K562 (cell line): ENCODE results near the gene IARS1.

Experiments used
- CEBPB ChIP-seq: fragments of 450-650 bp; IDR thresholded peaks from 2 replicates; pipeline ENCODE4 v1.6.1; 2016; ENCODE audit warnings: missing genetic modification characterization, missing compliant biosample characterization
- DACH1 ChIP-seq: fragments of 450-650 bp; IDR thresholded peaks from 2 replicates; pipeline ENCODE4 v1.6.1; 2018; ENCODE audit not compliant: partially characterized antibody
- EZH2 ChIP-seq: IDR thresholded peaks from 2 replicates; pipeline ENCODE4 v1.6.1; 2012; ENCODE audit warnings: low read depth, mild to moderate bottlenecking, inconsistent platforms, low read length, borderline replicate concordance
- JUNB ChIP-seq: fragments of 450-650 bp; formaldehyde crosslinking; conservative IDR thresholded peaks from 2 replicates; pipeline ENCODE4 v1.4.0; 2020; ENCODE audit warnings: mild to moderate bottlenecking
- MECOM ChIP-seq: fragments of 250-450 bp; sonication (Bioruptor Pico); IDR thresholded peaks from 2 replicates; pipeline ENCODE4 v1.8.0; 2022; ENCODE audit warnings: inconsistent platforms
- PATZ1 ChIP-seq: fragments of 250-450 bp; sonication (Bioruptor Pico); IDR thresholded peaks from 2 replicates; pipeline ENCODE4 v1.5.0; 2020; ENCODE audit warnings: mild to moderate bottlenecking, borderline replicate concordance
- POLR2A ChIP-seq: fragments of 450-650 bp; conservative IDR thresholded peaks from 2 replicates; pipeline ENCODE4 v1.6.1; 2016
- SP2 ChIP-seq: IDR thresholded peaks from 2 replicates; pipeline ENCODE4 v1.6.1; 2011; ENCODE audit warnings: mild to moderate bottlenecking, low read depth, low read length, moderate library complexity; ENCODE audit not compliant: poor library complexity, severe bottlenecking; ENCODE audit errors: extremely low read depth
- TAL1 ChIP-seq: fragments of 450-650 bp; IDR thresholded peaks from 2 replicates; pipeline ENCODE4 v1.6.1; 2016; ENCODE audit warnings: mild to moderate bottlenecking
- ZFP1 ChIP-seq: fragments of 450-650 bp; formaldehyde crosslinking; IDR thresholded peaks from 2 replicates; pipeline ENCODE4 v1.4.0; 2020; ENCODE audit warnings: mild to moderate bottlenecking, mixed read lengths
- ZNF121 ChIP-seq: sonication (generic); formaldehyde crosslinking; conservative IDR thresholded peaks from 2 replicates; pipeline ENCODE4 v1.8.0; 2022; ENCODE audit warnings: missing genetic modification reagents
- ZNF707 ChIP-seq: fragments of 250-450 bp; sonication (Bioruptor Pico); conservative IDR thresholded peaks from 2 replicates; pipeline ENCODE4 v1.8.0; 2022; ENCODE audit warnings: inconsistent platforms, mild to moderate bottlenecking, moderate library complexity
- ZNF785 ChIP-seq: fragments of 250-450 bp; sonication (Bioruptor Pico); IDR thresholded peaks from 2 replicates; pipeline ENCODE4 v1.4.0; 2020; ENCODE audit warnings: mild to moderate bottlenecking

GRCh38 chr9:92332577-92333281 is 39.2 kb upstream of the IARS1 start:
- no peak for TF ChIP-seq POLR2A
- no peak for TF ChIP-seq SP2
- TF ChIP-seq TAL1, result no peak
- no peak for TF ChIP-seq JUNB (CRISPR knock-in tag)
- TF ChIP-seq PATZ1 (CRISPR knock-in tag), result no peak
- TF ChIP-seq CEBPB (tag), result no peak
- TF ChIP-seq ZFP1, result no peak
- TF ChIP-seq EZH2, result no peak
- no peak for TF ChIP-seq MECOM (CRISPR knock-in tag)
- no peak for TF ChIP-seq ZNF121 (CRISPR knock-in tag)
- TF ChIP-seq DACH1, result no peak
- no peak for TF ChIP-seq ZNF785 (CRISPR knock-in tag)
- no peak for TF ChIP-seq ZNF707
